ENCODE measurements around the gene SDK1. TPM values are rescaled to one million over a fixed set of nuclear protein-coding genes. Genes with fewer than 3 reads are reported as not detected.

SDK1 gene
- total RNA-seq, 1 experiment from 2014 or later: 20.0 TPM

DNA sequence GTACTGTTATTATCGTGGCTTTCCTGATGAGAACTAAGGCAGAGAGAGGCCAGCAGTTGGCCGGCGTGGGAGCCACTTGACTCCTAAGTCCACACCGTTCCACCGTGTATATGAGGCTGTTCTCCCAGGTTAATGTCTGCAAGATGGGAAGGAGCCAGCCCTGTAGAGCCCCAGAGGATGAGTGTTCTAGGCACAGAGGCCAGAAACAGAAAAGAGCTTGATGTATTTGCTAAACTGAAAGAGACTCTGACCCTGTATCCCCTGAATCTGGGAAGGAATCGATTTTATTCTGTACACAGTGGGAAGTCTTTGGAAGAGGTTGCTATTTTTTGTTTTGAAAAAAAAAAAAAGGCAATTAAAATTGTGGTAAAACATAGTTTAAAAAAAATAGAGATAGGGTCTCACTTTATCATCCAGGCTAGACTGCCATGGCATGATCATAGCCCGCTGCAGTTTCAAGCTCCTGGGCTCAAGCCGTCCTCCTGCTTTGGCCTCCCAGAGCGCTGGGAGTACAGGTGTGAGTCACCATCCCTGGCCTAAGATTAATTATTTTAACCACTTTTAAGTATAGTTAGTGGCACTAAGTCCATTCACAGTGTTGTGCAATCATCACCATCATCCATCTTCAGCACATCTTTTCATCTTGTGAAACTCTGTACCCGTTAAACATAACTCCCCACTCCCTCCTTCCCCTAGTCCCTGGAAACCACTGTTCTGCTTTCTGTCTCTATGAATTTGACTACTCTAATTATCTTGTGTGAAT is 348.8 kb downstream of the SDK1 start:
- no peaks in the 10 kb centered on the region for H3K4me1 Mint-ChIP-seq (ENCODE audit: low read depth, unreplicated experiment)
- no peaks in the 10 kb centered on the region for H3K9me3 Mint-ChIP-seq (ENCODE audit: low read depth, unreplicated experiment)
- no peaks in the 10 kb centered on the region for H3K36me3 Mint-ChIP-seq (ENCODE audit: insufficient read depth, unreplicated experiment)
- intact Hi-C loops (cut with micrococcal nuclease; ENCODE audit: unreplicated experiment): loop anchor here (10.0 kb wide), 1 partner anchor 165 kb away; no protein-coding TSS in a partner anchor
- no peak for DNase-seq
- no peak for TF ChIP-seq CTCF (IDR thresholded peaks at IDR 0.05; ENCODE audit: unreplicated experiment)
- CTCF ChIA-PET: interaction anchor here (0.7 kb wide), 2 partner anchors 170 to 259 kb away, joined by 3 read pairs; no protein-coding TSS in a partner anchor
- no TSS peak for BruUV-seq (replicated peaks)
- no peak overlapping the region for H3K27ac Mint-ChIP-seq (ENCODE audit: unreplicated experiment)
- H3K4me3 Mint-ChIP-seq (ENCODE audit: low read depth, unreplicated experiment): no peak overlapping the region
- H3K27me3 Mint-ChIP-seq (ENCODE audit: unreplicated experiment): no peaks in the 10 kb centered on the region

DNA sequence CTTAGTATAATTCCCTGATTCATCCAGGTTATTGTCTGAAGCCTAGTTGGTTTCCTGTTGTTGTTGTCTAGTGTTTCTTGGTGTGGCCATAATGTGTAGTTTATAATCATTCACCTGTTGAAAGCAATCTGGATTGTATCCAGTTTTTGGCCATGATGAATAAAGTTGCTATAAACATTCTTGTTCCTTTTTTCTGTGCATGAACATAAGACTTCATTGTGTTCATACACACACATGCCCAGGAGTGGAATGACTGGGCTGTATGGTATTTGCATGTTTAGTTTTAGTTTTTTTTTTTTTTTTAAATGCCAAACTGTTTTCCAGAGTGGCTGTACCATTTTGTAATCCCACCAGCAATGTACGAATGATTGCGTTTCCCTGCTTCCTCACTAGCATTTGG is 349.8 kb downstream of the SDK1 start:
- Mint-ChIP-seq H3K27ac (ENCODE audit: unreplicated experiment) (no peak overlapping the region), H3K4me3 (ENCODE audit: low read depth, unreplicated experiment) (no peak overlapping the region), H3K36me3 (ENCODE audit: insufficient read depth, unreplicated experiment) (no peaks in the 10 kb centered on the region), H3K9me3 (ENCODE audit: low read depth, unreplicated experiment) (no peaks in the 10 kb centered on the region), H3K4me1 (ENCODE audit: low read depth, unreplicated experiment) (no peaks in the 10 kb centered on the region), H3K27me3 (ENCODE audit: unreplicated experiment) (no peaks in the 10 kb centered on the region)
- BruUV-seq (replicated peaks): no TSS peak
- CTCF ChIA-PET: no interaction called here
- no peak for TF ChIP-seq CTCF (IDR thresholded peaks at IDR 0.05; ENCODE audit: unreplicated experiment)
- no peak for DNase-seq
- intact Hi-C loops (cut with micrococcal nuclease; ENCODE audit: unreplicated experiment): no loop called here

- Mint-ChIP-seq H3K4me3 (ENCODE audit: low read depth, unreplicated experiment) (no peak overlapping the region), H3K36me3 (ENCODE audit: insufficient read depth, unreplicated experiment) (no peaks in the 10 kb centered on the region)
Observed at GRCh38 chr7:3655635-3656034, 354.6 kb downstream of the SDK1 start.

GRCh38 chr7:3657206-3657605 is 356.2 kb downstream of the SDK1 start:
- TF ChIP-seq CTCF (IDR thresholded peaks at IDR 0.05; ENCODE audit: unreplicated experiment): no peak
- CTCF ChIA-PET: no interaction called here
- no peaks in the 10 kb centered on the region for H3K27me3 Mint-ChIP-seq (ENCODE audit: unreplicated experiment)
- H3K4me1 Mint-ChIP-seq (ENCODE audit: low read depth, unreplicated experiment): no peaks in the 10 kb centered on the region
- no peaks in the 10 kb centered on the region for H3K36me3 Mint-ChIP-seq (ENCODE audit: insufficient read depth, unreplicated experiment)
- intact Hi-C loops (cut with micrococcal nuclease; ENCODE audit: unreplicated experiment): no loop called here
- no peaks in the 10 kb centered on the region for H3K9me3 Mint-ChIP-seq (ENCODE audit: low read depth, unreplicated experiment)
- H3K4me3 Mint-ChIP-seq (ENCODE audit: low read depth, unreplicated experiment): no peak overlapping the region
- H3K27ac Mint-ChIP-seq (ENCODE audit: unreplicated experiment): no peak overlapping the region
- no peak for DNase-seq
- BruUV-seq (replicated peaks): no TSS peak

More at GRCh38 chr7:3655635-3656034, 354.6 kb downstream of the SDK1 start:
- CTCF ChIA-PET: interaction anchor here (0.5 kb wide), 1 partner anchor 704 kb away, joined by 5 read pairs; no protein-coding TSS in a partner anchor
- no peaks in the 10 kb centered on the region for H3K27me3 Mint-ChIP-seq (ENCODE audit: unreplicated experiment)
- BruUV-seq (replicated peaks): no TSS peak
- no peaks in the 10 kb centered on the region for H3K9me3 Mint-ChIP-seq (ENCODE audit: low read depth, unreplicated experiment)
- no peak overlapping the region for H3K27ac Mint-ChIP-seq (ENCODE audit: unreplicated experiment)
- intact Hi-C loops (cut with micrococcal nuclease; ENCODE audit: unreplicated experiment): no loop called here
- TF ChIP-seq CTCF (IDR thresholded peaks at IDR 0.05; ENCODE audit: unreplicated experiment): no peak
- no peak for DNase-seq
- no peaks in the 10 kb centered on the region for H3K4me1 Mint-ChIP-seq (ENCODE audit: low read depth, unreplicated experiment)
